Calu3 (cell line): Measurements from ENCODE around the gene NDUFB2. TPM values are rescaled to one million over a fixed set of nuclear protein-coding genes. Genes with fewer than 3 reads are reported as not detected.

Experiments
- BruUV-seq: library from RNA; stranded (reverse); fragments of 400-500 nt; replicated peaks from 2 replicates; lab custom pipeline; 2021; lab: Mats Ljungman, UMichigan
- CTCF ChIA-PET: fragments of 300-600 bp; sonication (Branson Sonifier 250); formaldehyde crosslinking; loops from one replicate; lab custom pipeline; 2022; ENCODE audit warnings: antibody characterized with exemption; lab: Charles Lee
- DNase-seq: peaks from one replicate; pipeline ENCODE4 v3.0.0; 2022
- H3K27ac Mint-ChIP-seq: one replicate; pipeline ENCODE4 v1.8.0; 2022; ENCODE audit warnings: mixed read lengths; ENCODE audit not compliant: unreplicated experiment
- H3K27me3 Mint-ChIP-seq: one replicate; pipeline ENCODE4 v1.8.0; 2022; ENCODE audit warnings: mixed read lengths; ENCODE audit not compliant: unreplicated experiment
- H3K36me3 Mint-ChIP-seq: one replicate; pipeline ENCODE4 v1.8.0; 2022; ENCODE audit warnings: mild to moderate bottlenecking, moderate library complexity, mixed read lengths; ENCODE audit not compliant: insufficient read depth, unreplicated experiment
- H3K4me1 Mint-ChIP-seq: one replicate; pipeline ENCODE4 v1.8.0; 2022; ENCODE audit warnings: mild to moderate bottlenecking, low read depth, mixed read lengths; ENCODE audit not compliant: unreplicated experiment
- H3K4me3 Mint-ChIP-seq: one replicate; pipeline ENCODE4 v1.8.0; 2022; ENCODE audit warnings: mild to moderate bottlenecking, low read depth, moderate library complexity, mixed read lengths; ENCODE audit not compliant: unreplicated experiment
- H3K9me3 Mint-ChIP-seq: one replicate; pipeline ENCODE4 v1.8.0; 2022; ENCODE audit warnings: low read depth, mixed read lengths; ENCODE audit not compliant: unreplicated experiment
- intact Hi-C: fragments of 100-400 bp; cut with micrococcal nuclease; formaldehyde crosslinking; loops from one replicate; pipeline ENCODE4 v1.10.0; 2022; ENCODE audit not compliant: unreplicated experiment
- total RNA-seq: library from RNA; stranded (reverse); gene quantifications from 2 replicates; pipeline ENCODE4 v1.2.3, GENCODE V29; 2022
- TF ChIP-seq, protein P1 (sequence below): fragments of 200-600 bp; IDR thresholded peaks from one replicate; pipeline ENCODE4 v1.8.0; 2022; ENCODE audit warnings: antibody characterized with exemption; ENCODE audit not compliant: unreplicated experiment

The NDUFB2 gene
- total RNA-seq, 1 experiment from 2014 or later, result 128 TPM

DNA sequence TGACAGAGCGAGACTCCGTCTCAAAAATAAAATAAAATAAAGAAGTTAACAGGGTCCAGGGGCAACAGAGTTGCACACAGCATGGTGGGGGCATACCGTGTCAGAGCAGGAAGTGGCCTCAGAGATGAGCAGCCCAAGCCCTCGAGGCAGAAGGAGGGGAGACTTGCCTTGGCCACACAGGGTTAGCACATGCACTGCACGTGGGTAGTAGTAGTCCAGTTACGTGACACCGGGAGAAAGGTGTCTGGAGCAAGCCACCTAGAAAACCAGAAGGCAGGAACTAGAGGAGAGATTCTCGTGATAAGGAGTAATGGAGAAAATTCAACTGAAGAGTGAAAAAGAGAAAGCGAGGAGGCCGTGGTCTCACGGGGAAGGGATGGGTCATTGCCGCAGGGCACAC is 46.1 kb upstream of the NDUFB2 start:
- intact Hi-C loops, result no loop called here
- CTCF ChIA-PET, result interaction anchor here (1.1 kb wide), 1 partner anchor 132 kb away, joined by 3 read pairs; no protein-coding TSS in a partner anchor
- peaks cover 14% of the 10 kb centered on the region for H3K4me1 Mint-ChIP-seq
- H3K9me3 Mint-ChIP-seq, result no peaks in the 10 kb centered on the region
- BruUV-seq, result no TSS peak
- DNase-seq, result no peak
- no peak overlapping the region for H3K27ac Mint-ChIP-seq
- no peak overlapping the region for H3K4me3 Mint-ChIP-seq
- TF ChIP-seq, protein P1, sequence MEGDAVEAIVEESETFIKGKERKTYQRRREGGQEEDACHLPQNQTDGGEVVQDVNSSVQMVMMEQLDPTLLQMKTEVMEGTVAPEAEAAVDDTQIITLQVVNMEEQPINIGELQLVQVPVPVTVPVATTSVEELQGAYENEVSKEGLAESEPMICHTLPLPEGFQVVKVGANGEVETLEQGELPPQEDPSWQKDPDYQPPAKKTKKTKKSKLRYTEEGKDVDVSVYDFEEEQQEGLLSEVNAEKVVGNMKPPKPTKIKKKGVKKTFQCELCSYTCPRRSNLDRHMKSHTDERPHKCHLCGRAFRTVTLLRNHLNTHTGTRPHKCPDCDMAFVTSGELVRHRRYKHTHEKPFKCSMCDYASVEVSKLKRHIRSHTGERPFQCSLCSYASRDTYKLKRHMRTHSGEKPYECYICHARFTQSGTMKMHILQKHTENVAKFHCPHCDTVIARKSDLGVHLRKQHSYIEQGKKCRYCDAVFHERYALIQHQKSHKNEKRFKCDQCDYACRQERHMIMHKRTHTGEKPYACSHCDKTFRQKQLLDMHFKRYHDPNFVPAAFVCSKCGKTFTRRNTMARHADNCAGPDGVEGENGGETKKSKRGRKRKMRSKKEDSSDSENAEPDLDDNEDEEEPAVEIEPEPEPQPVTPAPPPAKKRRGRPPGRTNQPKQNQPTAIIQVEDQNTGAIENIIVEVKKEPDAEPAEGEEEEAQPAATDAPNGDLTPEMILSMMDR, result no peak
- no peaks in the 10 kb centered on the region for H3K27me3 Mint-ChIP-seq
- no peaks in the 10 kb centered on the region for H3K36me3 Mint-ChIP-seq

DNA sequence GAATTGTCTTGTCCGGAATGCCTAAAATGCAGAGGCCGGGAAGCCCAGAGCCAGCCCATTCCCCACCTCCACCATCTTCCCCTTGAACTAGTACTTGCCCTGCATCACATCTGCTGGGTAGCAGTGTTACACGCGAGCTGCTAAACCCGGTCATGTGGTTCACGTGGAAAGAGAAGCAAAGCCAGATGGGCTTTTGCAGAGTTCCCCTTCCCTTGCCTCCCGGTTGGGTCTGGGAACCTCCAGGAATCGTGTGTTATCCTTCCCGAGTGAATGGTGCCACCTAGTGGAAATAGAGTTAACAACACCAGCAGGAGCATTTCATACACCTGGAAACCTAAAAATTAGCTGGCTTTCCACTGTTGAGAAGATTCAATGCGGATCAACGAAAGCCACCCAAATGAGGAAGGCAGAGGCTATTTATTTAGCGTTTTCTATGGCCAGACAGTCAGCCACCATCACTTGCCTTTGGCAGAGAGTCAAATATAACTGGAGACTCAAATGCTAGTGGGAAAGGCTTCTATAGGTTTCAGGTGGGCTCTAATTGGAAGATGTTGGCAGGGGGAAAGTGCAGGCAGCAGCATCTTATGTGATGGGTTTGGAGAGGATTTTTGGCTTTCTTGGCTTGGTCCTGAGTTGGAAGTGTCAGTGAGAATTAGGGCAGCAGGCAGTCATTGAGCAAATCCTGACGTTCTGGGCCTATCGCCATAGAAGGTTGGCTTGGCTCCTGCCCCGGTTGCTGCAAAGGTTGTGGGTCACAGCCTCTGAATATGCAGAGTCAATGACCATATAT is 43.0 kb upstream of the NDUFB2 start:
- TF ChIP-seq, protein P1, result peak; percentile 68

DNA sequence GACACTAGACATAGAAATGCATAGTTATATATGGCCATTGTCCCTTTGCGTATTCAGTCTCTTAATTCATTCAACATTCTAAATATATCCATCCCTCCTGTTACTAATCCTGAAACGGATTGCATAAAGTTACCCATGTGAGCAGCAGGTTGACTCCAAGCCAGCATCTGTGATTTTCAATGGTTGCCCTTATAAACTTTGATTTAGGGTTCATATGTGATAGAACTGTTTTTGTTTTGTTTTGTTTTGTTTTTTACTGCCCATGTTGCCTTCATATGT is 42.5 kb upstream of the NDUFB2 start:
- Mint-ChIP-seq H3K9me3 (no peaks in the 10 kb centered on the region), H3K4me3 (no peak overlapping the region), H3K27ac (no peak overlapping the region), H3K36me3 (peaks cover 6% of the 10 kb centered on the region), H3K4me1 (peaks cover 34% of the 10 kb centered on the region), H3K27me3 (no peaks in the 10 kb centered on the region)
- intact Hi-C loops, result no loop called here
- no TSS peak for BruUV-seq
- DNase-seq, result no peak
- CTCF ChIA-PET, result interaction anchor here (1.2 to 1.9 kb wide), 2 partner anchors 132 to 136 kb away, joined by 4 to 28 read pairs; no protein-coding TSS in a partner anchor
- TF ChIP-seq, protein P1, result no peak

More for the DNA sequence above, 43.0 kb upstream of the NDUFB2 start:
- H3K4me1 Mint-ChIP-seq, result peaks cover 34% of the 10 kb centered on the region
- intact Hi-C loops, result loop anchor here (1.0 to 2.0 kb wide), 2 partner anchors 135 to 177 kb away; no protein-coding TSS in a partner anchor
- no peaks in the 10 kb centered on the region for H3K27me3 Mint-ChIP-seq
- peaks cover 6% of the 10 kb centered on the region for H3K36me3 Mint-ChIP-seq
- CTCF ChIA-PET, result interaction anchor here (0.7 to 1.9 kb wide), 3 partner anchors 132 to 147 kb away, joined by 3 to 28 read pairs (median 4); no protein-coding TSS in a partner anchor
- H3K4me3 Mint-ChIP-seq, result no peak overlapping the region
- peak; percentile 71 for DNase-seq
- no peak overlapping the region for H3K27ac Mint-ChIP-seq
- no peaks in the 10 kb centered on the region for H3K9me3 Mint-ChIP-seq
- BruUV-seq, result no TSS peak

DNA sequence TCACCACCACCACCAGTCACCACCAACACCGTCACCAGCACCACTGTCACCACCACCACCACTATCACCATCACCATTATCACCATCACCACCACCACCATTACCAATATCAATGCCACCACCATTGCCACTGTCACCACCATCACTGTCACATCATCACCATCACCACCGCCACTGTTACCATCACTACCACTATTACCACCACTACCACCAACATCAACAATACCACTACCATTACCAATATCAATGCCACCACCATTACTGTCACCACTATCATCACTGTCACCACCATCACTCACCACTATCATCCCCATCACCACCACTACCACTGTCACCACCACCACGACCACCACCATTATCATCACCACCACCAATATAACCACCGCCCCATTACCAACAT is 41.8 kb upstream of the NDUFB2 start:
- CTCF ChIA-PET, result no interaction called here
- BruUV-seq, result no TSS peak
- peaks cover 6% of the 10 kb centered on the region for H3K36me3 Mint-ChIP-seq
- H3K4me3 Mint-ChIP-seq, result no peak overlapping the region
- intact Hi-C loops, result no loop called here
- no peak for DNase-seq
- TF ChIP-seq, protein P1, result no peak
- peaks cover 34% of the 10 kb centered on the region for H3K4me1 Mint-ChIP-seq
- H3K27ac Mint-ChIP-seq, result no peak overlapping the region
- H3K9me3 Mint-ChIP-seq, result no peaks in the 10 kb centered on the region
- no peaks in the 10 kb centered on the region for H3K27me3 Mint-ChIP-seq
